ENCODE data around the gene DCC.

- TF ChIP-seq CTCF (IDR thresholded peaks at IDR 0.05) = no peak
- TF ChIP-seq POLR2A (IDR thresholded peaks at IDR 0.05) = no peak
Observed at GRCh38 chr18:52572036-52573000, 232.3 kb downstream of the DCC start.

Measured in tibial nerve (tissue), 3 donors.